ENCODE results near the gene SLC9A6.
"Not testable (repeated sequence)": the region's sequence is repeated elsewhere in the genome, so short reads cannot be mapped to it uniquely, and the experiment has no call there.

Gene SLC9A6

GRCh38 chrX:136076942-136077341, 91.7 kb downstream of the SLC9A6 start:
- Histone ChIP-seq H3K9me3 (ENCODE audit: insufficient read depth, low read length) (no peaks in the 10 kb centered on the region), H3K79me2 (ENCODE audit: low read length) (no peaks in the 10 kb centered on the region), H3K27me3 (ENCODE audit: low read depth, low read length) (0 out of 2 replicates have a peak, but pooled peaks cover 4% of the 10 kb centered on the region), H3K27ac (ENCODE audit: low read length) (no peak overlapping the region), H3K4me3 (ENCODE audit: low read length) (no peak overlapping the region; the same call in 1 of the 2 replicates), H3K4me2 (ENCODE audit: low read length) (peak overlapping the region; percentile 41), H3K36me3 (replicated peaks; ENCODE audit: low read depth, low read length) (no peaks in the 10 kb centered on the region), H4K20me1 (ENCODE audit: insufficient read depth, low read length) (no peaks in the 10 kb centered on the region), H2AFZ (ENCODE audit: low read depth, low read length) (no peak overlapping the region), H3K4me1 (ENCODE audit: low read length) (peaks cover 10% of the 10 kb centered on the region), H3K9ac (ENCODE audit: low read length) (no peak overlapping the region)
- no peak for TF ChIP-seq EZH2phosphoT487 (IDR thresholded peaks at IDR 0.05; ENCODE audit: low read depth)
- TF ChIP-seq, protein P1, sequence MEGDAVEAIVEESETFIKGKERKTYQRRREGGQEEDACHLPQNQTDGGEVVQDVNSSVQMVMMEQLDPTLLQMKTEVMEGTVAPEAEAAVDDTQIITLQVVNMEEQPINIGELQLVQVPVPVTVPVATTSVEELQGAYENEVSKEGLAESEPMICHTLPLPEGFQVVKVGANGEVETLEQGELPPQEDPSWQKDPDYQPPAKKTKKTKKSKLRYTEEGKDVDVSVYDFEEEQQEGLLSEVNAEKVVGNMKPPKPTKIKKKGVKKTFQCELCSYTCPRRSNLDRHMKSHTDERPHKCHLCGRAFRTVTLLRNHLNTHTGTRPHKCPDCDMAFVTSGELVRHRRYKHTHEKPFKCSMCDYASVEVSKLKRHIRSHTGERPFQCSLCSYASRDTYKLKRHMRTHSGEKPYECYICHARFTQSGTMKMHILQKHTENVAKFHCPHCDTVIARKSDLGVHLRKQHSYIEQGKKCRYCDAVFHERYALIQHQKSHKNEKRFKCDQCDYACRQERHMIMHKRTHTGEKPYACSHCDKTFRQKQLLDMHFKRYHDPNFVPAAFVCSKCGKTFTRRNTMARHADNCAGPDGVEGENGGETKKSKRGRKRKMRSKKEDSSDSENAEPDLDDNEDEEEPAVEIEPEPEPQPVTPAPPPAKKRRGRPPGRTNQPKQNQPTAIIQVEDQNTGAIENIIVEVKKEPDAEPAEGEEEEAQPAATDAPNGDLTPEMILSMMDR (IDR thresholded peaks at IDR 0.05; ENCODE audit: low read depth, low read length): no peak

GRCh38 chrX:136080766-136081165, 95.5 kb downstream of the SLC9A6 start:
- no peaks in the 10 kb centered on the region for H3K36me3 ChIP-seq (replicated peaks; ENCODE audit: low read depth, low read length)

GRCh38 chrX:136086521-136086920, 101.3 kb downstream of the SLC9A6 start:
- Histone ChIP-seq H3K4me1 (ENCODE audit: low read length) (no peaks in the 10 kb centered on the region), H3K4me2 (ENCODE audit: low read length) (no peak overlapping the region), H2AFZ (ENCODE audit: low read depth, low read length) (no peak overlapping the region), H3K36me3 (replicated peaks; ENCODE audit: low read depth, low read length) (no peaks in the 10 kb centered on the region), H3K79me2 (ENCODE audit: low read length) (no peaks in the 10 kb centered on the region), H3K27me3 (ENCODE audit: low read depth, low read length) (no peaks in the 10 kb centered on the region), H3K27ac (ENCODE audit: low read length) (no peak overlapping the region), H3K4me3 (ENCODE audit: low read length) (no peak overlapping the region), H4K20me1 (ENCODE audit: insufficient read depth, low read length) (no peaks in the 10 kb centered on the region), H3K9ac (ENCODE audit: low read length) (no peak overlapping the region), H3K9me3 (ENCODE audit: insufficient read depth, low read length) (no peaks in the 10 kb centered on the region)
- TF ChIP-seq EZH2phosphoT487 (IDR thresholded peaks at IDR 0.05; ENCODE audit: low read depth): no peak
- TF ChIP-seq, protein P1 (IDR thresholded peaks at IDR 0.05; ENCODE audit: low read depth, low read length): no peak

More at GRCh38 chrX:136080766-136081165, 95.5 kb downstream of the SLC9A6 start:
- Histone ChIP-seq H3K4me2 (ENCODE audit: low read length) (no peak overlapping the region), H2AFZ (ENCODE audit: low read depth, low read length) (no peak overlapping the region), H3K4me3 (ENCODE audit: low read length) (no peak overlapping the region), H3K27me3 (ENCODE audit: low read depth, low read length) (0 out of 2 replicates have a peak, but pooled peaks cover 4% of the 10 kb centered on the region), H3K9me3 (ENCODE audit: insufficient read depth, low read length) (no peaks in the 10 kb centered on the region), H3K79me2 (ENCODE audit: low read length) (no peaks in the 10 kb centered on the region), H3K4me1 (ENCODE audit: low read length) (peaks cover 10% of the 10 kb centered on the region), H3K27ac (ENCODE audit: low read length) (no peak overlapping the region), H4K20me1 (ENCODE audit: insufficient read depth, low read length) (no peaks in the 10 kb centered on the region), H3K9ac (ENCODE audit: low read length) (no peak overlapping the region)
- TF ChIP-seq EZH2phosphoT487 (IDR thresholded peaks at IDR 0.05; ENCODE audit: low read depth): no peak
- TF ChIP-seq, protein P1 (IDR thresholded peaks at IDR 0.05; ENCODE audit: low read depth, low read length): no peak

GRCh38 chrX:136091898-136092297, 106.7 kb downstream of the SLC9A6 start:
- H3K9ac ChIP-seq (ENCODE audit: low read length); H3K9me3 ChIP-seq (ENCODE audit: insufficient read depth, low read length); H3K27ac ChIP-seq (ENCODE audit: low read length); H3K79me2 ChIP-seq (ENCODE audit: low read length); H3K36me3 ChIP-seq (replicated peaks; ENCODE audit: low read depth, low read length); H3K4me2 ChIP-seq (ENCODE audit: low read length); H2AFZ ChIP-seq (ENCODE audit: low read depth, low read length); H3K4me3 ChIP-seq (ENCODE audit: low read length); H3K27me3 ChIP-seq (ENCODE audit: low read depth, low read length); H4K20me1 ChIP-seq (ENCODE audit: insufficient read depth, low read length); H3K4me1 ChIP-seq (ENCODE audit: low read length): not testable (repeated sequence)

DNA sequence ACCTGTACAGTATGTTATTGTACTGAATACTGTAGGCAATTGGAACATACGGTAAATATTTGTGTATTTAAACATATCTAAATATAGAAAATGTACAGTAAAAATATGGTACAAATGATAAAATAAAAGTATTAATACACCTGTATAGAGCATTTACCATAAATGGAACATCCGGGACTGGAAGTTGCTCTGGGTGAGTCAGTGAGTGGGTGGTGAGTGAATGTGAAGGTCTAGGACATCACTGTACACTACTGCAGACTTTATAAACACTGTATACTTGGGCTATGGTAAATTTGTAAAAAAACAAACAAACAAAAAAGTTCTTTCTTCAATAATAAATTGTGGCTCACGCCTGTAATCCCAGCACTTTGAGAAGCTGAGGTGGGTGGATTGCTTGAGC, 109.7 kb downstream of the SLC9A6 start:
- Histone ChIP-seq H3K4me2 (ENCODE audit: low read length) (no peak overlapping the region), H3K4me3 (ENCODE audit: low read length) (no peak overlapping the region), H3K79me2 (ENCODE audit: low read length) (no peaks in the 10 kb centered on the region), H3K27me3 (ENCODE audit: low read depth, low read length) (no peaks in the 10 kb centered on the region), H2AFZ (ENCODE audit: low read depth, low read length) (no peak overlapping the region), H3K36me3 (replicated peaks; ENCODE audit: low read depth, low read length) (no peaks in the 10 kb centered on the region), H4K20me1 (ENCODE audit: insufficient read depth, low read length) (no peaks in the 10 kb centered on the region), H3K9me3 (ENCODE audit: insufficient read depth, low read length) (no peaks in the 10 kb centered on the region), H3K4me1 (ENCODE audit: low read length) (no peaks in the 10 kb centered on the region), H3K9ac (ENCODE audit: low read length) (no peak overlapping the region), H3K27ac (ENCODE audit: low read length) (no peak overlapping the region)
- no peak for TF ChIP-seq EZH2phosphoT487 (IDR thresholded peaks at IDR 0.05; ENCODE audit: low read depth)
- TF ChIP-seq, protein P1 (IDR thresholded peaks at IDR 0.05; ENCODE audit: low read depth, low read length): no peak
